NCI-H345 treated with DMSO at 0.1 percent for 48 hours (cell line): ENCODE measurements around the gene NKAIN1.
"Not testable (repeated sequence)": the region's sequence is repeated elsewhere in the genome, so short reads cannot be mapped to it uniquely, and the experiment has no call there.

ENCODE experiments used
- DNase-seq: peaks from one replicate; lab custom pipeline; 2025; ENCODE audit not compliant: unreplicated experiment; lab: John Stamatoyannopoulos, UW

Gene NKAIN1

GRCh38 chr1:31239653-31240241 lies at the start of gene NKAIN1:
NKAIN1 (minus strand) TSS chr1:31239887; CDS start chr1:31239547, 340 bp downstream.
- DNase-seq, result no peak

- no peak for DNase-seq
Observed at GRCh38 chr1:31289021-31289420, 49.3 kb upstream of the NKAIN1 start.

GRCh38 chr1:31287791-31288190 lies 48.1 kb upstream of the NKAIN1 start:
- DNase-seq, result not testable (repeated sequence)

- not testable (repeated sequence) for DNase-seq
Observed at GRCh38 chr1:31282426-31282825, 42.7 kb upstream of the NKAIN1 start.

GRCh38 chr1:31273619-31274018 lies 33.9 kb upstream of the NKAIN1 start:
- DNase-seq, result no peak

- DNase-seq, result no peak
Observed at GRCh38 chr1:31272369-31272768, 32.7 kb upstream of the NKAIN1 start.

- DNase-seq, result no peak
Observed at GRCh38 chr1:31266547-31266946, 26.9 kb upstream of the NKAIN1 start.

GRCh38 chr1:31264790-31265386 lies 25.2 kb upstream of the NKAIN1 start:
- no peak for DNase-seq

GRCh38 chr1:31263408-31263807 lies 23.7 kb upstream of the NKAIN1 start:
- no peak for DNase-seq

- DNase-seq, result not testable (repeated sequence)
Observed at GRCh38 chr1:31262393-31262792, 22.7 kb upstream of the NKAIN1 start.

GRCh38 chr1:31261916-31262315 lies 22.2 kb upstream of the NKAIN1 start:
- no peak for DNase-seq

GRCh38 chr1:31259746-31260145 lies 20.1 kb upstream of the NKAIN1 start:
- no peak for DNase-seq

- DNase-seq, result no peak
Observed at GRCh38 chr1:31258581-31258980, 18.9 kb upstream of the NKAIN1 start.

GRCh38 chr1:31257213-31257612 lies 17.5 kb upstream of the NKAIN1 start:
- DNase-seq, result no peak

GRCh38 chr1:31249854-31250253 lies 10.2 kb upstream of the NKAIN1 start:
- DNase-seq, result no peak

GRCh38 chr1:31248276-31248675 lies 8.6 kb upstream of the NKAIN1 start:
- DNase-seq, result no peak

- no peak for DNase-seq
Observed at GRCh38 chr1:31244326-31244725, 4.6 kb upstream of the NKAIN1 start.

- DNase-seq, result peak; percentile 18
Observed at GRCh38 chr1:31243501-31244286, 4.0 kb upstream of the NKAIN1 start.

- no peak for DNase-seq
Observed at GRCh38 chr1:31241321-31241720, 1.6 kb upstream of the NKAIN1 start.

GRCh38 chr1:31238986-31239613 lies 587 bp downstream of the NKAIN1 start:
- DNase-seq, result no peak

- no peak for DNase-seq
Observed at GRCh38 chr1:31238612-31238985, 1.1 kb downstream of the NKAIN1 start.

GRCh38 chr1:31234870-31235269 lies 4.8 kb downstream of the NKAIN1 start:
- DNase-seq, result no peak
